Osteoblast (primary cell): ENCODE measurements around the gene ITFG2. TPM values are rescaled to one million over a fixed set of nuclear protein-coding genes. Genes with fewer than 3 reads are reported as not detected.
A peak's percentile ranks its signal among the peaks of the same experiment; 100 is the strongest.
"Not testable (repeated sequence)": the region's sequence is repeated elsewhere in the genome, so short reads cannot be mapped to it uniquely, and the experiment has no call there.

Experiments used
- DNase-seq: peaks from one replicate; pipeline ENCODE4 v3.0.0; 2011; ENCODE audit warnings: low spot score, mixed read lengths; ENCODE audit not compliant: insufficient read length; ENCODE audit errors: missing footprints
- H2AFZ ChIP-seq: 2 replicates; pipeline ENCODE4 v1.6.0; 2011; ENCODE audit warnings: mild to moderate bottlenecking, low read length
- H3K27ac ChIP-seq: 2 replicates; pipeline ENCODE4 v1.5.1; 2011; ENCODE audit warnings: mild to moderate bottlenecking, low read depth, low read length, moderate library complexity
- H3K27me3 ChIP-seq: 2 replicates; pipeline ENCODE4 v1.6.0; 2012; ENCODE audit warnings: mild to moderate bottlenecking, control low read depth, inconsistent platforms, low read length, moderate library complexity; ENCODE audit not compliant: insufficient read depth
- H3K36me3 ChIP-seq: 2 replicates; pipeline ENCODE4 v1.5.1; 2011; ENCODE audit warnings: mild to moderate bottlenecking, low read length, control low read depth, moderate library complexity; ENCODE audit not compliant: insufficient read depth
- H3K4me1 ChIP-seq: 2 replicates; pipeline ENCODE4 v1.5.1; 2011; ENCODE audit warnings: mild to moderate bottlenecking, low read length, control low read depth, moderate library complexity; ENCODE audit not compliant: insufficient read depth
- H3K4me2 ChIP-seq: 2 replicates; pipeline ENCODE4 v1.6.0; 2011; ENCODE audit warnings: mild to moderate bottlenecking, low read length; ENCODE audit not compliant: insufficient read depth
- H3K4me3 ChIP-seq: fragments of 200-600 bp; sonication (generic); 3 replicates; pipeline ENCODE4 v1.5.1; 2012; ENCODE audit warnings: mild to moderate bottlenecking, low read length, inconsistent platforms; ENCODE audit not compliant: insufficient read depth
- H3K79me2 ChIP-seq: 2 replicates; pipeline ENCODE4 v1.6.0; 2012; ENCODE audit warnings: mild to moderate bottlenecking, low read length, control low read depth, inconsistent platforms; ENCODE audit not compliant: insufficient read depth
- H3K9me3 ChIP-seq: 2 replicates; pipeline ENCODE4 v1.5.1; 2011; ENCODE audit warnings: low read depth, low read length, control low read depth
- H4K20me1 ChIP-seq: 2 replicates; pipeline ENCODE4 v1.6.0; 2012; ENCODE audit warnings: mild to moderate bottlenecking, low read length, control low read depth; ENCODE audit not compliant: insufficient read depth
- CTCF ChIP-seq: IDR thresholded peaks from 2 replicates; pipeline ENCODE4 v1.5.1; 2011; ENCODE audit warnings: mild to moderate bottlenecking, low read depth, low read length, moderate library complexity; ENCODE audit errors: extremely low read depth
- total RNA-seq: library from RNA; depleted of rRNA; stranded (reverse); fragments of >200 nt; gene quantifications from 2 replicates; pipeline ENCODE4 v1.2.3, GENCODE V29; 2012

ITFG2 gene
- total RNA-seq, 1 donor: 20.6 TPM

- no peaks in the 10 kb centered on the region for H3K27me3 ChIP-seq
- H3K27ac ChIP-seq: no peak overlapping the region
- DNase-seq: no peak
- H3K4me3 ChIP-seq: no peak overlapping the region
- H3K4me1 ChIP-seq: no peaks in the 10 kb centered on the region
- TF ChIP-seq CTCF: no peak
- H4K20me1 ChIP-seq: no peaks in the 10 kb centered on the region
- H2AFZ ChIP-seq: no peak overlapping the region
- H3K79me2 ChIP-seq: no peaks in the 10 kb centered on the region
- no peaks in the 10 kb centered on the region for H3K9me3 ChIP-seq
- peaks cover 36% of the 10 kb centered on the region for H3K36me3 ChIP-seq
- no peak overlapping the region for H3K4me2 ChIP-seq
Observed at GRCh38 chr12:2864198-2864597, 51.7 kb downstream of the ITFG2 start.

- H3K4me2 ChIP-seq, H4K20me1 ChIP-seq, H3K27ac ChIP-seq, H3K27me3 ChIP-seq, H3K9me3 ChIP-seq, H3K4me3 ChIP-seq, H3K4me1 ChIP-seq: not testable (repeated sequence)
- peak overlapping the region; percentile 60 for H2AFZ ChIP-seq
- peaks cover 33% of the 10 kb centered on the region for H3K36me3 ChIP-seq
- peaks cover 15% of the 10 kb centered on the region for H3K79me2 ChIP-seq
- DNase-seq: peak; percentile 87
Observed at GRCh38 chr12:2868986-2869632, 56.6 kb downstream of the ITFG2 start.

Other genes with a start within 250 kb of the ITFG2 start
- gene FKBP4, start 17.7 kb upstream of the ITFG2 start, total RNA-seq: 14.4 and 17.4 TPM in 2 replicates
- 0.59 TPM in 1 of 2 replicates, not detected in the other for gene NRIP2, start 22.4 kb downstream of the ITFG2 start, total RNA-seq
- not detected in 2 replicates for gene TEX52, start 44.4 kb downstream of the ITFG2 start, total RNA-seq
- 3.3 and 4.7 TPM in 2 replicates for gene FOXM1, start 64.5 kb downstream of the ITFG2 start, total RNA-seq
- gene RHNO1, start 64.6 kb downstream of the ITFG2 start, total RNA-seq: 27.1 and 28.6 TPM in 2 replicates
- 39.8 and 43.4 TPM in 2 replicates for gene TULP3, start 78.2 kb downstream of the ITFG2 start, total RNA-seq
- 15.2 and 16.2 TPM in 2 replicates for gene TEAD4, start 146.7 kb downstream of the ITFG2 start, total RNA-seq